Kidney capillary endothelial cell (primary cell): ENCODE results near the gene FAM185A.
"Not testable (repeated sequence)": the region's sequence is repeated elsewhere in the genome, so short reads cannot be mapped to it uniquely, and the experiment has no call there.

Experiments
- DNase-seq: peaks from one replicate; pipeline ENCODE4 v3.0.0-alpha.2; 2018; ENCODE audit warnings: low spot score

The FAM185A gene

DNA sequence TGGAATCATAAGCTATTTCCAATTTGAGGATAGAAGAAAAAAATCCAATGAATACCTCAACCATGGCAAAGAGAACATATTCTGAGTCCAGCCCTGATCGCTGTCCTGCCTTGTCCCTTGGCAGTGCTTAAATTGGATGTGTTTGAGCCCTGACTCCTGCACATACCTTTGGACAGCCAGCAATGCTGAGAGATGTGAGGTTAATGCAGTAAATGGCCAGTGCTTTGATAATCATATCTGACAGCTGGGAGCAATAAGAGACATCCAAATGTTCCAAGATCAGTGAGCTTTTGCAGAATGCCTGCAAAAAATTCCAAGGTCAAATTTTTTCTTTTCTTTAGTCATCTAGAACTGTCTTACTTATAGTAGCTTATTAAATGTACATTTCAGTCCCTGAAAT, 83.9 kb downstream of the FAM185A start:
- no peak for DNase-seq

DNA sequence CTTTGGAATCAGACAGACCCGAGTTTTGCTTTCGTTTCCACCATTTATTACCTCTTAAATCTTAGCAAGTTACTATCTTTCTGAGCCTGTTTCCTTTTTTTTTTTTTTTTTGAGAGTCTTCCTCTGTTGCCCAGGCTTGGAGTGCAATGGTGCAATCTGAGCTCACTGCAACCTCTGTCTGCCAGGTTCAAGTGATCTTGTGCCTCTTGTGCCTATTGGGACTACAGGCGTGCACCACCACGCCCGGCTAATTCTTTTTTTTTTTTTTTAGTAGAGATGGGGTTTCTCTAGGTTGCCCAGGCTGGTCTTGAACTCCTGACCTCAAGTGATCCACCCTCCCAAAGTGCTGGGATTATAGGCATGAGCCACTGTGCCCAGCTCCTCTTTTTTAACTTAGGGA, 84.5 kb downstream of the FAM185A start:
- DNase-seq, result no peak

DNA sequence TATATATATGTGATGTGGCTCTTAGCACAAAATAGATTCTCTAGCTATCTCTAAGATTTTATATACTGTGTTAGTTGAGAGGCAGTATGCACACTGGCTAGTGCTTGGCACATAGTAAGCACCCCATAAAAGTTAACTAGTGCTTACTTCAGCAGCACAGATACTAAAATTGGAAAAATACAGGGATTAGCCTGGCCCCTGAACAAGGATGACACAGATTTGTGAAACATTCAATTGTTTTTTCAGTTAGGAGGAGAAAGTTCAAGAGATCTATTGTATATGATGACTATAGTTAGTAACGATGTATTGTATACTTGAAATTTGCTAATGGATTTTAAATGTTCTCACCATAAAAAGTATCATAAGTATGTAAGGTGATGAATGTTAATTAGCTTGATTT, 85.7 kb downstream of the FAM185A start:
- no peak for DNase-seq

GRCh38 chr7:102834999-102835398, 86.2 kb downstream of the FAM185A start:
- peak; percentile 76 for DNase-seq

GRCh38 chr7:102836191-102836919, 87.6 kb downstream of the FAM185A start:
- peak; percentile 33 for DNase-seq

- no peak for DNase-seq
These were observed 88.2 kb downstream of the FAM185A start for GRCh38 chr7:102836977-102837376.

GRCh38 chr7:102837802-102838201, 89.0 kb downstream of the FAM185A start:
- DNase-seq, result no peak

GRCh38 chr7:102838572-102839101, 89.8 kb downstream of the FAM185A start:
- not testable (repeated sequence) for DNase-seq

- no peak for DNase-seq
These were observed 91.6 kb downstream of the FAM185A start for GRCh38 chr7:102840404-102840803.

- no peak for DNase-seq
These were observed 92.5 kb downstream of the FAM185A start for GRCh38 chr7:102841290-102841689.

GRCh38 chr7:102842284-102842683, 93.5 kb downstream of the FAM185A start:
- no peak for DNase-seq

- no peak for DNase-seq
These were observed 95.1 kb downstream of the FAM185A start for GRCh38 chr7:102843850-102844249.

DNA sequence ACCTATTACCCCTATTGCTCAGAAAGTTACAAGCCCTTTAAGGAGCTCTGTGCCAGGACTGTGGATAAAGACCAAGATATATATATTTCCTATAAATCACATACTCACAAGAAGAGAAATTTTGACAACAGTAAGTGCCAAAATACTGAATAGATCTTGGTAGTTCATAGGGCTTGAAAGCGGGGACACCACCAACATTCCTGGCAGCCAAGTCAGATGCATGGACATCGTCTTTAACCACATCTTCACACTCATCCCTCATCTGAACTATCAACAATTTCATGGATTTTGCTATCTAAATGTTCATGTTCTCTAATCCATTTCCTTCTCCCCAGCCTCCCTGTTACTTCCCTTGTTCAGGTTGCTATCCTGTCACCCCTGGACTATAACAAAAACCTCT, 96.5 kb downstream of the FAM185A start:
- no peak for DNase-seq

DNA sequence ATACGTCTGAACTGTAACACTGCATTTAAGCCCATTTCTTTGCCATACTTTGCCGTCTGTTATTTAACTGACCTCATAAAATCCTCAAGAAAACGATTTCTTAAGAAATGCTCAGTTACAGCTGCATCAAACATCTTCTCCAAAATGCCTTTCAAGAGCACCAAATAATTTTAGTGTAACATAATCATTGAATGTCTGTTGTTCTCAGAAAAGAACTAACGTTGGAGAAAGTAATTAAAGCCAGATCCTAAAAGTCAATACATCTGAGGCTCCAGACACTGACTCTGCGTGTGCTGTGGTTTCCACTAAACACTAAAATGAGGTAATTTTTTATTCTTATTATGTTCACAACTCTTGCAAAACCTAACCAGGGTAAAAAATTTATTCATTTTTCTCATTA, 100.3 kb downstream of the FAM185A start:
- no peak for DNase-seq

- no peak for DNase-seq
These were observed 100.7 kb downstream of the FAM185A start for GRCh38 chr7:102849538-102849937.

DNA sequence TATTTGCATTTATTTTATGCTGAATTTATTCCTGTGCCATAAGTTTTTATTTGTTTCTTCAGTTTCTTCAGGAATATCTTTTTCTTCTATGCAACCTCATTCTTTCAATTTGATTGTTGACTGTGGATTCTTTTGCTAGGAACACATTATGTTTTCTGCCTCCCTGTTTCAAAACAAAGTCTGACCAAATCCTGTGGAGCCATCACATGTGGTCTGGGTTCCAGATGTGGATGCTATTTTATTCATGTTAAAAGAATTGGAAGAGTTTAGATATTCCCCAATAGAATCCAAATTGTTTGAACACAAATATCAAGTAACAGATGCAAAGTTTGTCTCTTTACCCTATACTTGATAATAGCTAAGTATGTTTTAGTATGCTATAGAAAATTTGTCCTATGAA, 107.2 kb downstream of the FAM185A start:
- no peak for DNase-seq
